ENCODE measurements around the gene STAB2.

DNA sequence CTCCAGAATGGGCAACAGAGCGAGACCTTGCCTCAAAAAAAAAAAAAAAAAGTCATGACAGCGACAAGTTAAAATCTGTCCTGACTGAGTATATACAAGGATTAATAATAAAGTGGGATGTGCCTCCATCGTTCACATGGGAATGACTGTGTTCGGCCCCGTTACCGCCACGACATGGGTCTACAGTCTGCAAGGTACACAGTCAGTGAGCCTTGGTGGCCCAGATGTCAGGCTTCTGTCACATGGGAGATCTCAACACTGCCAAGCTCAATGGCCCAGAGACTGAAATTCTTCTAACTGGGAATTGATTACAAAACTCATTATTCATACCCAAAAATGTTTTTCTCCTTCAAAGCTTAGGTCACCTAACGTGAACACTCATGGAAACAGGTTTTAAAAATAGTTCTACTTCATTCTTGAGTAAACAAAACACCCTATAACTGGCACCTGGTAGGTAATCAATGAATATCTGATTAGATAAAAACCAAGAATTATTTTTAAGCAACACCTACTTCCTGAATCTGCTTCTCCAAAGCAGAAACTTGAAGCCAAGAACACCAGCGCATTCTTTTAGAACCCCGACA lies 188.0 kb downstream of the STAB2 start:
- TF ChIP-seq, protein P1, sequence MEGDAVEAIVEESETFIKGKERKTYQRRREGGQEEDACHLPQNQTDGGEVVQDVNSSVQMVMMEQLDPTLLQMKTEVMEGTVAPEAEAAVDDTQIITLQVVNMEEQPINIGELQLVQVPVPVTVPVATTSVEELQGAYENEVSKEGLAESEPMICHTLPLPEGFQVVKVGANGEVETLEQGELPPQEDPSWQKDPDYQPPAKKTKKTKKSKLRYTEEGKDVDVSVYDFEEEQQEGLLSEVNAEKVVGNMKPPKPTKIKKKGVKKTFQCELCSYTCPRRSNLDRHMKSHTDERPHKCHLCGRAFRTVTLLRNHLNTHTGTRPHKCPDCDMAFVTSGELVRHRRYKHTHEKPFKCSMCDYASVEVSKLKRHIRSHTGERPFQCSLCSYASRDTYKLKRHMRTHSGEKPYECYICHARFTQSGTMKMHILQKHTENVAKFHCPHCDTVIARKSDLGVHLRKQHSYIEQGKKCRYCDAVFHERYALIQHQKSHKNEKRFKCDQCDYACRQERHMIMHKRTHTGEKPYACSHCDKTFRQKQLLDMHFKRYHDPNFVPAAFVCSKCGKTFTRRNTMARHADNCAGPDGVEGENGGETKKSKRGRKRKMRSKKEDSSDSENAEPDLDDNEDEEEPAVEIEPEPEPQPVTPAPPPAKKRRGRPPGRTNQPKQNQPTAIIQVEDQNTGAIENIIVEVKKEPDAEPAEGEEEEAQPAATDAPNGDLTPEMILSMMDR (IDR thresholded peaks at IDR 0.05), result no peak
- TF ChIP-seq POLR2A (IDR thresholded peaks at IDR 0.05), result no peak

Data from esophagus squamous epithelium (tissue), 4 donors.